GM20431 (cell line): Measurements from ENCODE around the gene SENP5.

Source experiments
- in situ Hi-C: fragments of 300-500 bp; cut with MseI, MboI; formaldehyde crosslinking; loops from one replicate; pipeline ENCODE4 v1.15.0; 2020; ENCODE audit warnings: low sequenced_read_pairs; ENCODE audit not compliant: unreplicated experiment

Gene SENP5

GRCh38 chr3:196966526-196967401 lies 99.0 kb downstream of the SENP5 start:
- in situ Hi-C loops: no loop called here

GRCh38 chr3:196967412-196968232 lies 99.9 kb downstream of the SENP5 start:
- in situ Hi-C loops: no loop called here

GRCh38 chr3:196968233-196969133 lies 100.8 kb downstream of the SENP5 start, which contains the start of gene PIGZ:
TSS of gene PIGZ (minus strand) at chr3:196968833. CDS start at chr3:196952031, 16,802 bp downstream.
- in situ Hi-C loops: no loop called here

GRCh38 chr3:196969134-196969659 lies 101.5 kb downstream of the SENP5 start:
- in situ Hi-C loops: no loop called here

GRCh38 chr3:196969660-196970546 lies 102.2 kb downstream of the SENP5 start:
- in situ Hi-C loops: loop anchor here (10.0 kb wide), 1 partner anchor 135 kb away; no protein-coding TSS in a partner anchor

GRCh38 chr3:196970547-196971093 lies 102.9 kb downstream of the SENP5 start:
- in situ Hi-C loops: loop anchor here (10.0 kb wide), 1 partner anchor 136 kb away; no protein-coding TSS in a partner anchor

GRCh38 chr3:196971094-196971698 lies 103.5 kb downstream of the SENP5 start:
- in situ Hi-C loops: loop anchor here (10.0 kb wide), 1 partner anchor 136 kb away; no protein-coding TSS in a partner anchor

- in situ Hi-C loops: loop anchor here (10.0 to 25.0 kb wide), 2 partner anchors 140 to 538 kb away; no protein-coding TSS in a partner anchor
Observed at GRCh38 chr3:196974661-196975060, 106.9 kb downstream of the SENP5 start.

GRCh38 chr3:196975349-196975748 lies 107.6 kb downstream of the SENP5 start:
- in situ Hi-C loops: loop anchor here (10.0 to 25.0 kb wide), 2 partner anchors 141 to 537 kb away; no protein-coding TSS in a partner anchor

GRCh38 chr3:196976941-196977340 lies 109.2 kb downstream of the SENP5 start:
- in situ Hi-C loops: loop anchor here (10.0 to 25.0 kb wide), 2 partner anchors 142 to 535 kb away; no protein-coding TSS in a partner anchor

GRCh38 chr3:196979545-196979944 lies 111.8 kb downstream of the SENP5 start:
- in situ Hi-C loops: loop anchor here (10.0 to 25.0 kb wide), 2 partner anchors 145 to 533 kb away; no protein-coding TSS in a partner anchor

GRCh38 chr3:196981657-196982056 lies 113.9 kb downstream of the SENP5 start:
- in situ Hi-C loops: loop anchor here (25.0 kb wide), 1 partner anchor 531 kb away; no protein-coding TSS in a partner anchor

- in situ Hi-C loops: loop anchor here (25.0 kb wide), 1 partner anchor 529 kb away; no protein-coding TSS in a partner anchor
Observed at GRCh38 chr3:196983186-196983585, 115.5 kb downstream of the SENP5 start.
